HG03196 (cell line): ENCODE results near the gene MCF2L.

ENCODE experiments used
- ATAC-seq: cut with Tn5 transposase; IDR thresholded peaks from one replicate; pipeline ENCODE4 v1.9.1; 2021; ENCODE audit not compliant: unreplicated experiment

Gene MCF2L

DNA sequence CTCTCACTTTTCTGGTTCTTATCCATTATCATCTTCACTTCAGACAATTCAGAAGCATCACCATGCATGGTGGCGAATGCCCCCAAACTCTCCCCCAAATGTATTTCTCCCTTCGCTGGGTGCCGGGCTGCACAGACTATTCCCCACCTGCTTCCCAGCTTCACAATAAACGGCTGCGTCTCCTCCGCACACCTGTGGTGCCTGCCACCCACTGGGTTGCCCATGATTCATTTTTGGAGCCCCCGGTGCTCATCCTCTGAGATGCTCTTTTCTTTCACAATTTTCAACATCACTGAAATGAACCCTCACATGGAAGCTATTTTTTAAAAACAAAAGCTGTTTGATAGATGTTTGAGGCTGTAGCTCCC, 150.8 kb downstream of the MCF2L start:
- no peak for ATAC-seq

DNA sequence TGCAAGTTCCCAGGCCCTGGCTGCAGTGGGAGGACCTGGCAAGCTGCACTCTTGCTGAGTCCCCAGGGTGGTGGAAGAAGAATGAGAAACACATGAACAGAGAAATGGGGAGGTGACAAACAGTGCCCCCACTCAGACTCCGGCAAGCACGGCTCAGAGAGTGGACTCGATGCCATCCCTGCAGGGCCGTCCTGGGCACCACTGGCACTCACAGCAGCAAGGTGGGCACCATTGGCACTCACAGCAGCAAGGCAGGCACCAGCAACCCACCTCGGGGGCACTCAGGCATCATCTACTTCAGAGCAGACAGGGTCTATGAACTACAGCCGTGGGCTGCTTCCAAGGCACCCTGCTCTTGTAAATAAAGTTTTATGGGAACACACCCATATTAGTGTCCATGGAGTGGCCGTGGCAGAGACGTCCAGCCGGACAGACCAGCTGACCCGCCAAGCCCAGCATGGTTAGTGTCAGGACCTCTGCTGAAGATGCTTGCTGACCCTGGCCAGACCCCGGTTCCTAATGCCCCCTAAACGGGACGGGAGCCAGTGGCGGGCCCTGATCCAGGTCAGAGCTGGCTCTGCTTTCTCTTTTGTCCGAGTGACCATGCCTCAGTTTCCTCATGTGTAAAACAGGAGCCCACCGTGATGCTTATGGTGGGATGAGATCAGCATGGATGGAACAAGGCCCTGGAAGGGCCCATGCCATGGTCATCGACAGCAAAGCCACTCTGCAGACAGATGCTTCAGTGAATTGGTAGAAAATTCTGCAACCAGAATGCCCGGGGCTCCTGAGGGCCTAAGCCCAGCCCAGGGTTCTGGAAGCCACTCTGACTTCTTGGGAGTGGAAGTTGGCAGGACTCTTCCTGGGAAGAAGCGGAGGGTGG, 151.5 kb downstream of the MCF2L start:
- no peak for ATAC-seq

DNA sequence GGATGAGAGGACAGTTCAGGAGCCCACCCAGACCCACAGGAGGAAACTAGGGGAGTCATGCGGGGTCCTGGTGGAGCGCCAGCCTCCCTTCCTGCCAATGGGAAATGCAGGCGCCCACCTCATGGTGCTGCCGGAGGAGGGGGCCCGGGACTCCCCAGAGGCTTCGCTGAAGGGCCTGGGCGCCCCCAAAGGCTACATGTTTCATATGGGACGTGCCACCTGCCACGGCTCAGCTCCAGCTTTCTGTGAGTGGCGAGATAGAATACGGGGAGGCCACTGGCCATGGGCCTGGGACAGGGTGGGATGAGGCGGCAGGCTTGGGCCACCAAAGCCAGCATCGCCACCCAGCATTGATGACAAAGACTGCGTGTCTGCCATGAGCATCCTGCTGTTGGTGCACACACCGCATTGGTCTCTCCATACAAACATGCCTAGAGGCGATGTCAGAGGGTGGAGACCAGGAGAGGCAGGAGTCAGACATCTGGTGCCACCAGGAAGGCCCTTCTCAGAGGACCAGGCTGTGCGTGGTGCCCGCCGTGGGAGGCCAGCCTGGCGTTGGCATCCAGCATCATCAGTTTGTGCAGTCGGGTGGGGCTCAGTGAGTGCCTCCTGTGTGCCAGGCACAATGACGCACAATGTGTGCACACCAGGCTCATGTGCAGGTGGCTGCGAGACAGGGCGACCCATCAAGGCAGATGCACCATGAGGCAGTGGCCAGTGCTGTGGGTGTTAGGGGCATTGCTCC, 152.3 kb downstream of the MCF2L start:
- no peak for ATAC-seq

DNA sequence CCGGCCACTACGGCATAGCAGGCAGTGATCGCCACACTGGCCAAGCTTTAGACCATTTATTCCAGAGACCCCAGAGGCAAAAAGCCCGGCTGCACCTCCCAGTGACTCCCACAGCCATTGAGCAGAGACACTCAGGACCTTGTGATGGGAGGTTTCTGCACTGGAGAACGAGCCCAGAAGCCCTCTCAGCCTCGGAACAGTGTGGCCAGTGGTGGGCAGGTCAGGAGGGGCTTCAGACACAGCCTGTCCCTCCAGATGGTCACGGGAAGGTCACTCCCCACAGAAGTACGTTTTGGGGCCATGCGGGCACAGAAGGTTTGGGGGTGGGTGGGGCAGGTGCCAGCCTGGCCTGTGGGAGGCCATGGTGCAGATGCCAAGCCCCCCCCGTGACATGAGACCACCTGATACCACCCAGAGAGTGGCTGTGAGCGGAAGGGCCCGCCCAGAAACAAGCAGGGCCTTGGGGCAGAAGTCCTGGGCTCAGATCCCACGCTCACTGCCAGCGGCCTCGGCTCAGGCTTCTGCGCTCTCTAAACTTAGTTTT, 153.0 kb downstream of the MCF2L start:
- ATAC-seq = no peak

DNA sequence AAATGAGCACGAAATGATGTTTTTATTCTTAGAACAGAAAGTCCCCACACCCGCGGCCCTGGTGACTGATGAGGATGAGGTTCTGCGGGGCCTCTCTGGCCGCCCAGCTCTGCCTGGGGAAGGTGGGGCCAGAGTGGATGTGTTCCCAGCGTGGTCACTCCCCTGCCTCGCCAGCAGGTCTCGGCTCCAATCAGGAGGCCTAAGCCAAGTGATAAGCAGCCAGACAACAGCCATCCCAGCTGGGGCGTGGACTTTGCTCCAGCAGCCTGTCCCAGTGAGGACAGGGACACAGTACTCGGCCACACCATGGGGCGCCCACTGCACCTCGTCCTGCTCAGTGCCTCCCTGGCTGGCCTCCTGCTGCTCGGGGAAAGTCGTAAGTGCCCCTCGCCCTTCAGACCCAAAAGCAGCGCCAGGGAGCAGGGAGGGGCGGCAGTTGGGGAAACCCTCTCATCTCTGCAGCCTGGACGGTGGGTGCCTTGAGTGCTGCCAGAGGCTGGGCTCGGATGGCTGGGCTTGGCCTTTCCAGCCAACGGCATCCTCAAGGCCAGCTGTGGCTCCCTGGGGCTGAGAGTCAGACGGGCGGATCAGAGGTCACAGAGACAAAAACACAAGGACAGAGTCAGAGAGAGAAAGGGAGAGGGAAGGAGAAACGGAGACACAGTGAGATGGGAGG, 153.7 kb downstream of the MCF2L start, which contains the start of gene F10:
TSS of gene F10 (plus strand) at position 250 of the 676 bp plus-strand sequence. CDS start at position 307, 57 bp downstream.
- ATAC-seq = no peak

DNA sequence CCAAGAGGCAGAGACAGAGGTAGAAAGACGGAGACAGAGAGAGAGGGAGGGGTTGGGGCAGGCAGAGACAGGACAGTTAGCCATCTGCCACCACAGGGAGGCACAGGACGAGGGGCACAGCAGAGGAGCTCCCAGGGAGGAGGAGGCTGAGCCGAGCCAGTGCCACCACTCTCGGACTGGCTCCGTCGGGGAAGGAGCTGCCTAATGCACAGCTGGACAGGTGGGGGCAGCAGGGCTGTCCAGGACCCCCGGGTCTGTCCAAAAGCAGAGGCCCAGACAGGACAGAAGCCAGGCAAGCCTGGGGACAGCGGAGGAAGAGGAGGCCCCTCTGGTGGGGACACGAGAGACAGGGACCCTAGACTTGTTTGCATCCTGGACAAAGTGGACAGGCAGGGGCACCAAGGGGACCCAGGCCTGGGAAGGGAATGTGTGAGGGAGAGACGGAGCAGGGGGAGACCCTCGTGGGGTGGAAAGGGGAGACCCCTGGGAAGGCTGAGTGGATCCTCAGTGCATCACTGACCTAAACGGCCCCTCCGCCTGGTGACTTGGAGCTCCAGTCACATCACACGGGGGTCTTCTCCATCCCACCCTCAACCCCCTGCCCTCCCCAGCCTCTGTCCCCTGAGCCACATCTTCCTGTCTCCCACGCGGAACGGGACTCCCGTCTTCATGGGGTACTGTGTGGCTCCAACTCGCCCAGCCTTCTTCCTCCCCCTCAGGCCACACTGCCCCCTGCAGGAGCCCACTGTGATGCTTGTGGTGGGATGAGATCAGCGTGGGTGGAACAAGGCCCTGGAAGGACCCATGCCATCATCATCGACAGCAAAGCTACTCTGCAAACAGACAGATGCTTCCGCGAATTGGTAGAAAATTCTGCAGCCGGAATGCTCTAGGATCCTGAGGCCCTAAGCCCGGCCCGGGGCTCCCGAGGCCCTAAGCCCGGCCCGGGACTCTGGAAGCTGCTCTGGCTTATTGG, 154.5 kb downstream of the MCF2L start:
- no peak for ATAC-seq

DNA sequence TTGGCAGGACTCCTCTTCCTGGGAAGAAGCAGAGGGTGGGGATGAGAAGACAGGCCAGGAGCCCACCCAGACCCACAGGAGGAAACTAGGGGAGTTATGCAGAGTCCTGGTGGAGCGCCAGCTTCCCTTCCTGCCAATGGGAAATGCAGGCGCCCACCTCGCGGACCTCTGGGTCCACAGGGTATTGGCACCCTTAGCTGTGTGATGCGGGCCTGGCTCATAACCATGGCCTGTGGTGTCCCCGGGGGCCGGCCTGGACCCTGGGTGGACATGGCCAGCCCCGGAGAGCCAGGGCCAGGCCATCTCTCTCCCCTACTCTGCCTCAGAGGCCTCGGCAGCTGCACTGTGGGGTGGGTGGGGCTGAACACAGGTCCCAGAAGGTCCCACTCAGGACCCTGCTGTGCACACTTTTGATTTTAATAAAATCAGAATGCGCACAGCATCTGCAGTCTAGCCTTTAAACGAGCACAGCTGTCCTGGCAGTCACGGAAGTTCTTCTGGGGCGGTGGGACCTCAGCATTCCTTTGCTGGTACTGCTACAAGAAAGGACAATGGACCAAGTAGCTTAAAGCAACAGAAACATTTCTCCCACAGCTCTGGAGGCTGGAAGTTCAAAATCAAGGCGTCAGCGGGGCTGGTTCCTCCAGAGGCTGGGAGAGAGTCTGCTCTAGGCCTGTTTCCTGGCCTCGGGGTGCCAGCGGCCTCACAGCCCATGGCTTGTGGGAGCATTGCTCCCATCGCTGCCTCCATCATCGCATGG, 155.4 kb downstream of the MCF2L start:
- ATAC-seq = no peak

DNA sequence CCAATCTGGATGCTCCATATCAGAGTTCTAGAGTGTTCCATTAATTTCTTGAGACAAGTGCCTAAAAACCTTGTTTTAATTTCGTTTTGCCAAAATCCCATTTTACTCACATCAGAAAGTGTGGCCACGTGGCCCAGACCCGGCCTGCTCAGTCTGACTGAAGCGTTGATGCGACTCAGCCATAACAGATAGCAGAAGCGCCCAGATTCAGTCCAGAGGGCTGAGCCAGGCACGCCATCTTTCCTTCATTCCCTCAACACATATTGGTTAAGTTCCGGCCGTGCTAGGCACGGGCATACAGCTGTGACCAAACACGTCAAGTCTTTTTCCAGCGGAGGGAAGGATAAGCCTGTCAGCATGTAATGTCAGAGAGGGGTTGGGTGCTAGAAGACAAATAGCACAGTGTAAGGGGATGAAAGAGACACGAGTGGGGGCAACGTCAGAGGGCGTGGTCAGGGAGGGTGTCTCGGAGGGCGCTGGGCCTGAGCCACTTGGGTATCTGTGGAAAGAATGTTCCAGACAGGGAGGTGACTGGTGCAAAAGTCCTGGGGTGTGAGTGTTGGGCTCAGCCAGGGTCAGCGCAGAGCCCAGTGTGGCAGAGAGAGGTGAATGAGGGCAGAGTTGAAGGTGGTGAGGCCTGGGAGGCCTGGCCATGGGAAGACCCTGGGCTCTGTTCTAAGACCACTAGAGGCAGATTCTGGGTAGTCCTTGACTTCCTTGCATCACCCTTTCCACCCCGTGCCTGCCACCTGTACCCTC, 156.7 kb downstream of the MCF2L start:
- ATAC-seq = no peak

DNA sequence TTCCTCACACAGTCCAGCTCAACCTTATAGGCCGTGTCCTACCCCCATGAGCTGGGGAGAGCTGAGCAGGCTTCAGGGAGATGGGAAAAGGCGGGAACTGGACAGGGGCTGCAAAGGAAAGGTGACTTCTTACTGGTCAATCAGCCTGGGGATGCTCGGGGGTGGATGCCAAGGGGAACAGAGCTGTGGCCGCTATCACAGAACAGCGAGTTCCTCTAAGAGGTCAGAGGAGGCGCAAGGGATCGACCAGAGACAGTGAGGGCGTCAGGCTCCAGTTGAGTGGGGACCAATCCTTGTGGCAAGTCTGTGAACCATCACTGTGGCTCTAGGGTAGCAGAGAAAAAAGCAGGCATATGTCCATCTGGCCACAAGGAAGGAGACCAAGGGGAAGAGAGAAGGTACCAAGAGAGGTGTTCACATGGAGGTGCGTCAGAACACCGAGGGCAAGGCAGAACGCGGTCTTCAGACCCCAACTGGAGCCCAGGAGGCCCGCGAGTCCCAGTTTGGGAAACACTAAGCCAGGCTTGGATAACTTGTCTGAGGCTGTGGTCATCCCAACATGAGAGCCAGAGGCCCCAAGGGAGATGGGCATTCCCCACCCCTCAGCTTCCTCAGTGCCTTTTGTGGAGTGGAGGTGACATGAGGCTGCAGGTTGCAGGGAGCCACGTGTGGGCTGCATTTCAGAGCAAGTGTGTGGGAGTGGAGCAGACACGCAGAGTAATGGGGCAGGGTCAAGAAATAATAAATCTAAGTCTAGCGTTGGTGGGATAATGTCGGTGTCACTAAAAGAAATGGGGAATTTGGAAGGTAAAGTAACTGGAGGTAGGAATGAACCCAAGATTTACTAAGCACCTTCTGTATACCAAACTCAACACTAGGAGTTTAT, 157.5 kb downstream of the MCF2L start:
- no peak for ATAC-seq

DNA sequence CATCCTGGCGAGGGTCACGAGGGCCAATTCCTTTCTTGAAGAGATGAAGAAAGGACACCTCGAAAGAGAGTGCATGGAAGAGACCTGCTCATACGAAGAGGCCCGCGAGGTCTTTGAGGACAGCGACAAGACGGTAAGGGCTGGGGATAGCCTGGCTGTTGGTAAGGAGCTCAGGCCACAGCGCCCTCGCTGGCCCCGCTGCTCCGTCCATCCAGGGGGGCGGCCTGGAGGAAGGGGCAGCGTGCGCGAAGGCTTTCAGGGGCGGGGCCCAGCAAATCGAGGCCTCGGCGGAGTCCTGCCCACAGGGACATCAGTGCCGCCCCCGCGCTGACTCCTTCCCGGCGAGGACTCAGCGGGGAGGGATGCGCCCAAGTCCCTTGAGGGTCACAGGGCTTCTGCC, 160.5 kb downstream of the MCF2L start:
- no peak for ATAC-seq

DNA sequence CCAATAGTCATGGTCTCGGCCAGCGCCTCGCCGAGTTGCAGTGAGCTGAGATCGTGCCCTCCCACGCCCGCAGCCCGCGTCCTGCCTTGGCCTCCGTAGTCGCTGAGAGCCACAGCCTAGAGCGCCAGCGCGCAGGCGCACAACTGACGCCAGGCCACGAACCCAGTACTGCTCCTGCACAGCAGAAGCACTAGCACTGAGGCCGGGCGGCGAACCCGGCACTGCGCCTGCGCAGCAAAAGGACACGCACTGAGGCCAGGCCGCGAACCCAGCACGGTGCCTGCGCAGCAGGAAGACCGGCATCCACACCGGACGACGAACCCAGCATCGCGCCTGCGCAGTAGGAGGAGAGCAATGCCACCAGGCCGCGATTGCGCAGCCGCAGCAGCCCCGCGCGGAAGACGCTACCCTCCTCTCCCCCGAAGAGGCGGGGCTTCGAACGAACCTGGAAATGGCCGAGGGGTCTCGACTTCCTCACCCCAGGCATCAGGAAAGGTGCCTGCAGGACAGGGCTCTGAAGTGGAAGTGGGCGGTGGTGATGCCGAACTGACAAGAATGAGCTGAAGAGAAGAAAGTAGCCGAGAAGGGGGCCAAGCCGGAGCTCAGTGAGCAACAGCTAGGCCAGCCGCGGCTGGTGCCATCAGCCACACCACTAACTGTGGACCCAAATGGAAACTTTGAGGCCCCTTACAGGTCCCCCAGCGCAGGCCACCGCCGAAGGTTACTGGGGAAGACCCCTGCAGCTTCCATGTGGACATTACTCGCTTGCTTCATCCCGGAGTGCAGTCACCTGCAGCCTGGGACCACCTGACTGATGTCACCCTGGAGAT, 161.1 kb downstream of the MCF2L start:
- no peak for ATAC-seq

DNA sequence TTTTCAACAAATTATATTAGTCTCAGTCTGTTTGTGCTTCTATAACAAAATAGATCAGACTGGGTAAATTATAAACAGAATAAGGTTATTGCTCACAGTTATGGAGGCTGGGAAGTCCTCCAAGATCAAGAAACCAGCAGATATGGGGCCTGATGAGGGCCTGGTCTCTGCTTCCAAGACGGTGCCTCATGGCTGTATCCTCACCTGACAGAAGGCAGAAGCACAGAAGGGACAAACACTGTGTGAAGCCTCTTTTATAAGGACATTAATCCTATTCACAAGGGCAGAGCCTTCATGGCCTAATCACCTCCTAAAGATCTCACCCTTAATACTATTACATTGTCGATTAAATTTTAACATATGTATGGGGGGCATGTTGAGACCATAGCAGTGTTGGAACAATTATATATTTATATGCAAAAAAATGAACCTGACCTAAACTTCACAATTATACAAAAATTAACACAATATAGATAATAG, 166.3 kb downstream of the MCF2L start:
- ATAC-seq = no peak

DNA sequence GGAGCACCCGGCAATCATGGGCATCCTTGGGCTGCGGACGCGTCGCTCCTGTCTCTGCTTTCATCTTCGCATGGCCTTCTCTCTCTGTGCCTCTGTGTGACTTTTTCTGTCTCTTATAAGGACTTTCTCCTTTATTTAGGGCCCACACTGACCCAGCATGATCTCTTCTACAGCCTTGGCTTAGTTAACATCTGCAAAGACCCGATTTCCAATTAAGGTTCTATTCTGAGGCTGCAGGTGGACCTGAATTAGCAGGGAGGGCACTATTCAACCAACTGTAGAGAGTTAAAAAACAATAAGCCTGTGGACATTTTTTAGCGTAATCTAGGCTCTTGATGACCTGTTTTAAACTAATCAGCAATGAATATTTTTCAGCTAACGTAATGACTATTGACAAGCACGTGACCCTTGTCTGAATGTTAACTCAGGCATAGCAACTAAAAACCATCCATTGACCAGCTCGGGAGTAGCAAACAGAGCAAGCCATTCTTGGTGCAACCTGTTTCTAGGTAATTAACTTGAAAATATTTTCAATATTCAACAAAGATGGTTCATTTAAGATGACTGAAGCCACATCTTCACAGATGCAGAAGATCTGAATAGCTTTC, 168.8 kb downstream of the MCF2L start:
- no peak for ATAC-seq

DNA sequence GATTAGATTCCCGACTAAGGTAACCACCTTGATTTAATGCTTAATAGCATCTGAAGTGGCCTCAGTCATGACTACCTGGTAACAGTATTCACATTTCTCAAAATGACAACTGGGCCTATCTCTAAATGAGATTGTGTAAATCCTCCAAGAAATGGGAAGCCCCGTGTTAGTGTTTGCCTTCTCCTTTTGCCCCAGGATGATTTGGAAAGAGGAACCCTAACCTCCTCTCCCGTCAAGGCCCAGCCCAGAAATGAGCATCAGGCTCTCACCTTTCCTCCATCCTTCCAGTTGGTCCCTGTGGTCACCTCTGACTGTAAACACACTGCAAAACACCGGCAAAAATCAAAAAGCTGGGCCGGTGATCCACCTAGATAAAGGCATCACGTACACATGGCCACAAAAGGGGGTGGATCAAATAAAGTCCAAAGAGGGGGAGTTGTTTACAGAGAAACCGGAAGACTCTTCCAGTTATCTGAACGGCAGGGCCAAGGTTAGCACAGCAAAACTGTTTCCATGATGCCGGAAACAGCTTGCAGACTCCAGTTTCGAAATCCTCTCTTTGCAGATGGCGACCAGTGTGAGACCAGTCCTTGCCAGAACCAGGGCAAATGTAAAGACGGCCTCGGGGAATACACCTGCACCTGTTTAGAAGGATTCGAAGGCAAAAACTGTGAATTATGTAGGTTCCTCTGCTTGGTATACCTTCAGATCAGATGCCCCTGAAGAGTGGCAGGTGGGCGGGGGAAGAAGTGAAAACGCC, 170.0 kb downstream of the MCF2L start:
- no peak for ATAC-seq

DNA sequence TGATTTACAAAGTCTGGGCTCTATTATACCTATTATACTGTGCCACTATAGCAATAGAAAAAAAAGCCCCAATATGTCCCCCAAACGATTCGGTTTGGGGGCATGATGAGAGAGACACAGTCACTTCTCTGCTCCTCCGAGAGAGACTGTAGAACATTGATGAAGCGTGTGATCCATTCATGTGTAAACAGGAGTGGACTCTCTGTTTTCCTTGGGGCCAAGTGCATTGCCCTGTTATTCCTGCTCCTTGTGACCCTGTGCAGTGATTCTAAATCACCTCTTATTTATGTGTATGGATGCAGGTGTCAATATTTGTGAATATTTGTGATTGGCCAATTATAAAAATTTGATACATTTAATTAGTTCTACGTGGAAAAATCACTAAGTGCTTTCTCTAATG, 170.6 kb downstream of the MCF2L start:
- no peak for ATAC-seq
